GM19023 (cell line): ENCODE data around the gene CDH20.

Experiments
- ATAC-seq: cut with Tn5 transposase; IDR thresholded peaks from one replicate; pipeline ENCODE4 v1.9.1; 2021; ENCODE audit warnings: mild to moderate bottlenecking, moderate library complexity; ENCODE audit not compliant: unreplicated experiment

CDH20 gene

DNA sequence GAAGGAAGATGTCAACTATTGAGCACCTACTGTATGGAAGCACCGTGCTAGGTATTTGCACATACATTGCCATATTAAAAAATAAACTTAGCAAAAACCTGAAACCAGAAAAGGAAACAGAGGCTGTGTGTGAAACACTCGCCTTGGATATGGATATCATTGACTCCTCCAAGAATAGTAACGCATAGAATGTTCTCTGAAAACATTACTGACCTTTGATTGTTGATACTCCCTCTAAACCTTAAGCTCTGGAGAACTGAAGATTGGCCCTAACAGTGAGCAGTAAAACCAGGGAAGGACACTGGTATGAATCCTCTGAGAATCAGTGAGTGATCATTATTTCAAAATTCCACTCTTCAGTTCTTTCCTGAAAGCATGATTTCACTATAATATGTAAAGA, 236.8 kb downstream of the CDH20 start:
- ATAC-seq, result no peak

DNA sequence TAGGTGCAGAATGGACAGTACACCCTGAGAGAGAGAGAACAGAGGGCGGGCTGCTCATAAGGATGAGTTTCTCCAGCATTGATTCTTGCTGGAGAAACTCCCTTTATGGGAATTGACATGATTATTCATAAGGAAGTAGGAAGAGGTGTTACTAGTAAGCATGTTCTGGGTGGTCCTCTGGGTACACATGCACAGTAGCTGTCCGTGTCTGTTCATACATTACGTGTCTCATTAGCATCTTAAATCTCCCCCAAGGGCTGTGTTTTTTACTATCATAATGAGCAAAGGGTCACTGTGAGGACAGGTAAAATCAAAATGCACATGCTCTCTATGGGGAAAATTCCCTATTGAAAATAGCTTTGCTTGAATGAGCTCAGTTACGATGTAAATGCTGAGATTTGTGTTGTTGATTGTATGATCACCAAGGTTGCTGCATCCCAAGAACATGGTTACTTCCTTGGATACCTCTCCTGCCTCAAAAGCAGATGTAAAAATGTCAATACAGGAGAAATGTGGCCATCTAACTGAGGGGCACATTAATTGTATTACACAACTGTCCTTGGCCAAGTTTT, 238.9 kb downstream of the CDH20 start:
- no peak for ATAC-seq

DNA sequence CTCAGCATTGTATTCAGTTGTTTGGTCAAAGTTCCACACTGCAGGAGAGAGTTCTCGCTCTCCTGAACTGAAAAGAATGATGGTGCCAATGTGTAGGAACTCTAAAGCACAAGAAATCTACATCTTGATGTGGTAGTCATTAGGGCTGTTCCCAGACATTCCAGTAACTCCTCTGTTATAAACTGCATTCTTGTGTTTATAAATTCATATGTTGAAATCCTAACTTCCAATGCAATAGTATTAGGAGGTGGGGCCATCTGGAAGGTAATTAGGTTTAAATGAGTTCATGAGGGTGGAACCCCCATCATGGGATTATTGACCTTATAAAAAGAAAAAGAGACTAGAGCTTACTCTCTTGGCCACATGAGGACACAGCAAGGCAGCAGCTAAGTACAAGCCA, 239.6 kb downstream of the CDH20 start:
- ATAC-seq, result no peak

DNA sequence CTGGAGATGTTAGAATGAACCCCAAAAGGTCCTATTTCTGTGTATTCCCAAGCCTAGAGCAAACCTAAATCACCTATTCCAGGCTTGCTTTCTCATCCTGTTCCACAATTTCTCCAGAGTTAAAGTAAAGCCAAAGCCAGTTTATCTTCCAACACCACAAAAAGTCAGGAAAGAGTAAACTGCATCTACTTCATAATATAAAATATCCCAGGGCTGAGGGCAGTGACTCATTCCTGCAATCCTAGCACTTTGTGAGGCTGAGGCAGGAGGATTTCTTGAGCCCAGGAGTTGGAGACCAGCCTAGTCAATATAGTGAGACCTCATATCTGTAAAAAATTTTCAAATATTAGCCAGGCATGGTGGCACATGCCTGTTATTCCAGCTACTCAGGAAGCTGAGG, 241.4 kb downstream of the CDH20 start:
- ATAC-seq, result no peak

DNA sequence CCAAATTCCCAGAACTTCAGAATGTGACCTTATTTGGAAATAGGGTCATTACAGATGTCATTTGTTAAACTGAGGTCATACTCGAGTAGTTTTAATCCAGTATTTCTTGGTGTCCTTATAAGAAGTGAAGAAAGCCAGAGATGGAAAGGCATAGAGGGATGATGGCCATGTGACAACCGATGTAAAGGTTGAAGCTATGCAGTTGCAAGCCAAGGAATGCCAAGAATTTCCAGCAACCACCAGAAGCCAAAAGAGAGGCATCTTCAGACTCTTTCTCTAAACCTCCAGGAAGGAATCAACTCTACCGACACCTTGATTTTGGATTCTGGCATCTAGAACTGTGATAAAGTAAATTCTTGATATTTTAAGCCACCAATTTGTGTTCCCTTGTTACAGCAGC, 242.2 kb downstream of the CDH20 start:
- ATAC-seq, result no peak

DNA sequence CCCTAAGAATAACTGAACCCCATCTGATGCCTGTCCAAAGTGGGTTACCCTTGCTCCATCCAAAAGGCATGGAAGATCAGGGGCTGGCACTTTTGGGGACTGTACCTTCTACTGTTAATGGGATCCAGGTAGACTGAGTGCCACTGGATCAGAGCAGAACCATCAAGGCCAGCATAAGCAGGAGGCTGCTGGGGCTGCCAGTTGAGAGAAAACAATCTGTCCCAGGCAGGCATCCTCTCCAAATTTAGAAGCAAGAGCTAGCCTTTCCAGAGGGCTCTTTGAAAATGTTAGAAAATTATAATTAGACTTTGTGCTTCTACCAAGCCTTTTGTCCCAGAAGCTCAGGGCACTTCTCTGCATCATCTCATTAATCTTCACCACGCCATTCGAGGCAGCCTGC, 245.6 kb downstream of the CDH20 start:
- no peak for ATAC-seq

DNA sequence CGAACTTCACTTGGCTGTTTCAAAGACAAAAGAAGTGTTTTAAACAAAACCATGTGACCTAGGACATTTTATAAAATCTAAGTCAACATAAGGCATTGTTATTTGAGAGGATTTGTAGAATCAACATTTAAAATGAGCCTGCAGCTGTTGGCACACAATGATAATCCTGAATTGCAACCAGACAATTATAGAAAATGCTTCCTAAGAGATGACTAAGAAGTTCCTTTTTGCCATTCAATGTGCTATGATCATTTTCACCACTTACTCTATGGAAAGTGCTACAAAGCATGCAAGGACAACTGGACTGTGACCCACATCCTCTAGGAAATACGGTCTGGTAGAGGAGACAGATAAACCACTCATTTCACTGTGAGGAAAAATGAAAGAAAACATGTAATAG, 246.4 kb downstream of the CDH20 start:
- ATAC-seq, result no peak

DNA sequence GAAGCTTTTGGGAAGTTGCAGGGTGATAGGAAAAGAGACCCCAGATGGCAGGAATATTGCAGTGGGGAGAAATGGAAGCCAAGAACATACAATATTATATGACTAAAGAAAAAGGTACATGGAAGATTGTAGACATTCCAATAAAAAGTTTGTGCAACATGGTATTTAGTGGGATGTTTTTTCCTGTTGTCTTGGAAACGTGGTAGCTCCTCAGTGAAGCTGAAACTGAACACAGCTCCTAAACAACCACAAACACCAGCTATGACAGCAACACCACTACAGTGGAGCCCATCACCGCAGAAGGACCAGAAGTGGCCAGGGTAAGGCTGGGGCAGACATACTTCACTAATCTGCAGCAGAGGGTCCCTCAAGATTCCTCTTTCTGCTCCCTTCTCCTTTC, 246.8 kb downstream of the CDH20 start:
- ATAC-seq, result no peak

DNA sequence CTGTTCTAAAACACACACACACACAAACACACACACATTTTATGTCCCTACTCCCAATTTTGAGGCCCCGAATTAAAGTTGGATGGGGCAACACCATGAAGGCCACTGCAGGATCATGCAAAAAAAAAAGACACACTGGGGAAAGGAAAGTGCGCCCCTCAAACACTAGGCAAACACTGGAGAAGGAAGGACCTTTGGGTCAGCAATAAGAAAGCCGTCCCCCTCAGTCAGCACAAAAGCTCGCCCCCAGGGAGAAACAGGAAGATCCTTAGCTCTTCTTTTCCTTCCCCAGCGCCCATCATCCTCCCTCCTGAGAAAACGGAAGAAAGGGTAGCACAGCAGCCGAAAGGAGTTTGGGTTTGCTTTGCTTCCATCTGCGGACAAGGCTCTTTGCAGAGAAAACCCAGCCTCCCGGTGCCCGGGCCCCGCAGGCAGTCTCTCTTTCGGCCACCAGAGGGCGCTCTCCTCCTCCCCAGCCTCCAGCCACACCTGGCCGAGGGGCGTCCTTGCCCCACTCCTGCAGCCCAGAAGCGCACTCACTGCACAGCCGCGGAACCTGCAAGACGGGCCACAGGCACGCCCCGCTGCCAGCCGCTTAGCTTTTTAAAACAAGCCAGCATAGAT, 248.5 kb downstream of the CDH20 start:
- ATAC-seq, result peak; percentile 91

DNA sequence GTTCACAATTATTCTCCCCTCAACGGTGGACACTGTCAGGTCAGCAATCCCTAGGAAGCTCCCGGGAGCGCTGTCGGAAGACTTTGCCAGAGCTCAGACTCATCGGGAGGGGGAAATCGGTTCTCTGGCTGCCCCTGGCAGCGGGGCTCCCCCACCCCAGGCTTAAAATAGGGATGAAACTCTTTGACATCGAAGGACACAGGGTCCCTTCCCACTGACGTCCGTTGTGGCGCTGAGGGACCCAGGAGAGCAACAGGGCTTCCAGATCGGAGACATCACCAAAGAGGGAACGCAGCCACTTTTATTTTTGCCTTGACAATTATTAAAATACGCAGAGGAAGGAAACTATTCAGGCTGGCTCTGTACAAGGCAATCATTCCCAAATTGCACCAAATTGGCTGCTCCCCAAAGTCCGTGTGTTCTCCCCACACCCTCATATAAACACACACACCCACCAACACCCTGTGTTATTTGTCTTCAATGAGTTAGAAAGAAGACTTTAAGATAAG, 249.0 kb downstream of the CDH20 start:
- ATAC-seq, result no peak

DNA sequence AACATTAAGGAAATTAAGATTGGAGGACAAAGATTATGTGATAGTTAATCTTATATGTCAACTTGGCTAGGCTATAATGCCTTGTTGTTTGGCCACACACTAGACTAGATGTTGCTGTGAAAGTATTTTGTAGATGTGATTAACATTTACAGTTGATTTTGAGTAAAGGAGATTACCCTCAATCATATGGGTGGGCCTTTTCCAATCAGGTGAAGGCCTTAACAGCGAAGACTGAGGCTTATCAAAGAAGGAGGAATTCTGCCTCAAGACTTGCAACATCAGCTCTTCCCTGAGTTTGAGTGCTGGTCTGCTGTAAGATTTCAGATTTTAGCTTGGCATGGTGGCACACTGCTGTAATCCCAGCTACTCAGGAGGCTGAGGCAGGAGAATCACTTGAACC, 250.3 kb downstream of the CDH20 start:
- no peak for ATAC-seq

DNA sequence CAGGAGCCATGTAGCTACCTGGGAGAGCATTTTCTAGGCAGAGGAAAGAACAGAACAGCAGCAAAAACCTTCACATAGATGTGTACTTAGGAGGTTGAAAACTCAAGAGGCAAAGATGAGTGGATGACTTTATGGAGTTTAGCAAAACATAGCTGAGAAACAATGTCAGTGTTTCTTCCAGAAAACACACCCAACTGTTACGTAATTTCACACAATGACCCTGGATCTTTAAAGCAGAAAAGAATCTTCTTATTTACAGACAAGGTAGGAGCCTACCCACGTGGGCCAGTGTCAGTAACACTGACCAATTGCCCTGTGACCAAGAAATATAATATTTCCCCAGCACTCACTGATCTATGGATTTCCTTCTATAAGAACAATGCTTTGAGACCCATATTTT, 254.6 kb downstream of the CDH20 start:
- no peak for ATAC-seq

DNA sequence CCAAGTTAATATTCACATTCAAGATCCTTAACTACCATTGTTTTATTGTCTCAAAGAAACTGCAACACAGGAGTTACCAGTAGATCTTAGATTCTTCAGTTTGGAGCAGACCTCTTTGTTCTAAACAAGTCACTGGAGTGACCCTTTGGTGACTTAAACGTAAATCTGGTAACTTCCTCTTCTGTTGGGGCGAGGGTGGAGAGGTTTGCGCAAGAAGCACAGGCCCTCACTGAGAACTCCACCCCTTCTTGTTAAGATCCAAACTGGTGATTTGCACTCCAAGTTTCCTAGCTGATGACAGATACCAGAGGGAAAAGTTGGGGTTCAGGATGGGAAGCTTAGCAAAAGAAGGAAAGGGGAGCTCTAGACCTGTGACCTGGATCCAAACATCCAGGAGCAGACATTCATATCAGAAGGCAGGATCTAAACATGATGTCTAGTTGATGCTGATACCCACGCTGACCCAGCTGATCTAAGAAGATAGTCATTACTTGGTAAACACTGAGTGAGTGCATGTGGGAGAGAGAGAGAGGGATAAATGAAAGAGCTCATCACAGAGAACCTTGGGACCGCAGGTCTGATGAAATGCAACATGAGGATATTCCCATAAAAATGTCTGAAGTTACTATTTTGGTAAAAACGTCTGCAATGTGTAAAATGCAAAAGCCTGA, 256.0 kb downstream of the CDH20 start:
- ATAC-seq, result no peak

DNA sequence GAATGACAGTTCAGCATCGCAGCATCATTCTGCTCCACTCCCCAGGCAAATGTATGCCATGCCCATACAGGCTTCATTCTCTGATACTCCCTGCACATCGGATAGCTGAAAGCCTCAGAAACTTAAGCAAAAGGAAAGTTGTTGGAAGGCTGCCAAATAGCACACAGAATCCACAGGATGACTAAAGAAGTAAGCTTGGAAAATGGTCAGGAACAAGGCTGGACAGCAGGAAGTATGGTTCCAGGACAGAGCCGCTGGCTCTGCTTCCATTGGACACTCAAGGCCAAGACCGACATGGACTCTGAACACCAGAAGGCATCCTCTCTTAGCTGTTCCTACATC, 256.5 kb downstream of the CDH20 start:
- ATAC-seq, result no peak

DNA sequence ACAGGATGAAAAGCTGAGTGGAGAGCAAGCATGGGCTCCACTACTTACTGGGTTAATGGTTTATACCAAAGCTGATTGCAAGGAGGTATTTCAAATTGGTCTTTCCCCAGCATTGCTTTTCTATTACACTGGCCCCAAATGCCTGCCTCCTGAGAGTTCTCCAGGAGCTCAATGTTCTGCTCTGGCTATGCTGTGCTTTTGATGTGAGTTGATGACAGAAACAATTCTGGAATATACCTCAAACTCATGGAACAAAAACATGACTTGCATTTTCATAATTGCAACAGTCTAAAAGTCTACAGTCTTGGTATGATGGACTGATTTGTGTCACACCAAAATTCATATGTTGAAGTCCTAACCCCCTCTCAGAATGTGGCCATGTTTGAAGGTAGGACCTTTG, 258.0 kb downstream of the CDH20 start:
- no peak for ATAC-seq

DNA sequence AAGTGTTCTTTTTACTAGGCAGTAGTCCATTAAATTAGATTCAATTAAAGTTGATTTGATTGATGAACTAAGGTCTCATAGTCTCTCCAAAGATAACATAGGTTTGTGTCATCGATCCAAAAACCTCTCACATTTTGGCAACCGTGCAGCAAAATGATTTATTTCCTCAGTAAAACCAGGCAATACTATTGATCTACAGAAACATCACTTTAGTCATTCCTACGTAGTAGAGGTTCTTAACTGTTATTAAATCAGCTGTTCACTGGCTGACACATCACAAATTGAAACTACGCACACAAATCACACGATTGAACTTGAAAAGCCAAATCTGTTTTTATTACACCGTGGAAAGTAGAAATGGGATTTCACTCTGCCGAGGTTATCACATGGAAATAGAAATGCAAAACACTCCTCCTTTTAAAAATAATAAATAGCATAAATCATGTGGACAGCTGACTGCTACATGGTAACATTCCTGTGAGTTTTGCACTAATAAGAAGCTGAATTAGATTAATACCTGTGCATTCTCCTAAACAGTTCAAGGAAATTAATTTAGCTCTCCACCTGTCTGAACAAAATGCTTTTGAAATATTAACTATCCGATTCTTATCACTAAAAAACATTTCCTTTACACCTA, 262.5 kb downstream of the CDH20 start:
- no peak for ATAC-seq

DNA sequence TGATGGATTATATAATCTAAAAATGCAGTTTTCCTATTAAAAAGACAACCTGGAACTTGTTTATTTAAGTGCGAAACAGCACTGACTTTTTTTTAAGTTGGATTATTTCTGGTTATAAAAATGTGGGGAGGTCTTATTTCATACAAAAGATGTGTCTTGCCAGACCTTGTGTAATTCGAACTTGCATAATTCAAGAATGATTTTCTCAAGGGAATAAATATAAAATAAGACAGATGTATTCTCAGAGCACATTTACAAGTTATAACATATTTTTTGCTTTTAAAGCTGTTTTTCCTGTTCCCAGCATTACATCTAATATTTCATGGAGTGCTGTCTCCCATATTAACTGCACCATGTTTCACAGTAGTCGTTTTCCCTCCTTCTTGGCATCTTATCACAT, 263.1 kb downstream of the CDH20 start:
- ATAC-seq, result no peak

DNA sequence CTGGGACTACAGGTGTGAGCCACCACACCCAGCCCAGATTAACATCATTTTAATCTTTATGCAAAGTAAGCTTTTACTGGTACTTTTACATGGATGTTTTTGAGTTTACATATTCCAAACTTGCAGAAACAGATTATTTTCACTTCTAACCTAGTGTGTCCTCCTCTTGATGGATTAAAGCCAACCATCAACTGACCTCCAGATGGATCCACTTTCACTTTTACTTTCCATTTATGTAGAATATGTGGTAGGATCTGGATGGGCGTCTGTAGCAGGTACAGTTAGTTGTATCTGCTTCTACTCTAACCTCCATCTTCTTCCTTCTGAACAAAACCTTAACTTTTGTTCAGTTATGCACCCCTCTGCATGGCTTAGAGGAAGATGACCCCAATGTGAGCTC, 264.1 kb downstream of the CDH20 start:
- ATAC-seq, result no peak

DNA sequence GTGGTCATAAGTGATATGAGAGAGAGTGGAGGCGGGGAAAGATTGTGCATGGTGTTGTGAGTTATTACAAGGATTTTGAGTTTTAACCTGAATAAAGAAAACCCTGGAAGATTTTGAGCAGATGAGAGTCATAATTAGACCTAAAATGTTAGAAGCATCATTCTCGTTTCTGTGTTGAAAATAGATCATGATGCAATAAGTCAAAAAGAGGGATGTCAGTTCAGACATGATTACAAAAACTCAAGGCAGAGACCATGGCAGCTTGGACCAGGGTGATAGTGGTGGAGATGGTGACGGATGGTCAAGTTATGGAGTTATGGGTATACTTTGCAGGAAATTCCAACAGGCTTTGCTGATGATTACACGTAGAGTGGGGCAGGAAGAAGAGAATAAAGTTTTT, 267.2 kb downstream of the CDH20 start:
- ATAC-seq, result no peak

DNA sequence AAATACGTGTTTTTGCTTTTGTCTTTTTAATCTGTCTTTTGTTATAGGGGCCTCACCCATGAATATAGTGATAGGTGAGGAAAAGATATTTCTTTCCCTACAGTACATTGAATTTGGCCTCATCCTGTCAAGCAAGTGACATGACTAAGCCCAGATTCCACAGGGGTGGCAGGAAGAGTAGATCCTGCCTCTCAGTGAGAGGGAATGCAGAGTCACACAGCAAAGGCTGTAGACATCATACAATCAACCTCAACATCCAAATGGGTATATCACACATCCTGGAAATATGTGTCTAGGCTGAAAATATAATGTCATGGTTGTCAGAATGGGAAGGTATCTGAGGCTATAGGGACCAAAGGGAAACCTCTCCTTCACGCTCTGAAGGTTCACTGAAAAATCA, 269.6 kb downstream of the CDH20 start:
- no peak for ATAC-seq
